Upper lobe of left lung (tissue), 4 donors: ENCODE data around the gene TMEM175.
A peak's percentile ranks its signal among the peaks of the same experiment; 100 is the strongest.

Source experiments
- CTCF ChIP-seq, 6 experiments: fragments of 450-650 bp in 4 of 6; fragments of 200-600 bp in 2 of 6; sonication (generic) in 2 of 6; IDR thresholded peaks; one replicate each; pipeline ENCODE4 v1.5.1; 2016 to 2019; ENCODE audit warnings: antibody characterized with exemption in 6 of 6
- EP300 ChIP-seq, 4 donors: sonication (generic); formaldehyde crosslinking; IDR thresholded peaks; one replicate each; pipeline ENCODE4 v1.5.1; 2017; ENCODE audit warnings: antibody characterized with exemption in 4 of 4, control low read depth in 2 of 4
- POLR2A ChIP-seq, 4 donors: fragments of 450-650 bp; IDR thresholded peaks; one replicate each; pipeline ENCODE4 v1.5.1; 2016 to 2017; ENCODE audit warnings: antibody characterized with exemption in 4 of 4, mild to moderate bottlenecking in 2 of 4
- POLR2AphosphoS5 ChIP-seq, 2 donors: sonication (generic); formaldehyde crosslinking; IDR thresholded peaks; one replicate each; pipeline ENCODE4 v1.5.1; 2017; ENCODE audit warnings: antibody characterized with exemption in 2 of 2

GRCh38 chr4:992297-993110, 60.2 kb downstream of the TMEM175 start:
- TF ChIP-seq POLR2A (IDR thresholded peaks at IDR 0.05) = peak in 1 of 4 donors; percentile 52
- no peak for TF ChIP-seq CTCF (IDR thresholded peaks at IDR 0.05)
- TF ChIP-seq POLR2AphosphoS5 (IDR thresholded peaks at IDR 0.05) = peak in 1 of 2 donors; percentile 52
- no peak for TF ChIP-seq EP300 (IDR thresholded peaks at IDR 0.05)
